Right lobe of liver (tissue), 4 donors: ENCODE measurements around the gene ADAMTSL2.

Experiments
- POLR2A ChIP-seq: fragments of 450-650 bp; IDR thresholded peaks from one replicate; pipeline ENCODE4 v1.6.1; 2017; ENCODE audit warnings: antibody characterized with exemption, mild to moderate bottlenecking
- TF ChIP-seq, protein P1 (sequence below), 4 donors: fragments of 200-600 bp in 3 of 4; fragments of 450-650 bp in 1 of 4; IDR thresholded peaks; one replicate each; pipeline versions ENCODE4 v1.5.1 to v1.8.0; 2016 to 2022; ENCODE audit warnings: antibody characterized with exemption in 4 of 4, mild to moderate bottlenecking in 2 of 4
- donor health status: DM: no; HTN: no; CAD: no.
- donor health status: DM: no; HTN: no; CAD: no.
- donor health status: DM: no; HTN: yes; CAD: no.

DNA sequence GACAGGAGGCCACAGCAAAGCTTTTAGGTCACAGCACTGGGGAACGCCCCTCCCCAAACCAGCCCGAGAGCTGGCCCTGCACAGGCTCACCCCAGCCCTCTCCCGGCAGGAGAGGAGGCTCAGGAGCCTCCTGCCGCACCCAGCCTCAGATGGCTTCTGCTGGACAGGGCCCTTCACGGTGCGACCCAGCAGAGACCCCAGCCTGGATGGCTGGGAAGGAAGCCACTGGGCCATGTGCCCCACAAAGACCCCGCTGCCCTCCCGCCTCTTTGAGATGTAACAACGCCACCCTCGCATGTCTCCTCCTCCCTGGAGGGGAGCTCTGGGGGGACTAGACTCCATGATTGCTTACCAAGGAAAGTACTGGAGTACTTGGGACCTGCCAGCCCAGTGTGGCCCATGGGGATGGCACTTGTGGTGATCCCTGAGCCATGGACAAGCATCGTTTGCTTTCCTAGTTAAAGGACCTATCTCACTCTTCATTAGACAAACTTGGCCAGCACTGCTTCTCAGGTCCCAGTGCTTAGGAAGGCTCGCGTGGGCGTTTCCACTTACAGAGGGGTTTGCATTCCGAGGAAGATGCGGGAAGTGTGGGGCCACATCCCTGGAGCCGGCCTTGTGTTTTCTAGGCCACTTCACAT lies 18.8 kb upstream of the ADAMTSL2 start:
- TF ChIP-seq POLR2A, result no peak
- TF ChIP-seq, protein P1, sequence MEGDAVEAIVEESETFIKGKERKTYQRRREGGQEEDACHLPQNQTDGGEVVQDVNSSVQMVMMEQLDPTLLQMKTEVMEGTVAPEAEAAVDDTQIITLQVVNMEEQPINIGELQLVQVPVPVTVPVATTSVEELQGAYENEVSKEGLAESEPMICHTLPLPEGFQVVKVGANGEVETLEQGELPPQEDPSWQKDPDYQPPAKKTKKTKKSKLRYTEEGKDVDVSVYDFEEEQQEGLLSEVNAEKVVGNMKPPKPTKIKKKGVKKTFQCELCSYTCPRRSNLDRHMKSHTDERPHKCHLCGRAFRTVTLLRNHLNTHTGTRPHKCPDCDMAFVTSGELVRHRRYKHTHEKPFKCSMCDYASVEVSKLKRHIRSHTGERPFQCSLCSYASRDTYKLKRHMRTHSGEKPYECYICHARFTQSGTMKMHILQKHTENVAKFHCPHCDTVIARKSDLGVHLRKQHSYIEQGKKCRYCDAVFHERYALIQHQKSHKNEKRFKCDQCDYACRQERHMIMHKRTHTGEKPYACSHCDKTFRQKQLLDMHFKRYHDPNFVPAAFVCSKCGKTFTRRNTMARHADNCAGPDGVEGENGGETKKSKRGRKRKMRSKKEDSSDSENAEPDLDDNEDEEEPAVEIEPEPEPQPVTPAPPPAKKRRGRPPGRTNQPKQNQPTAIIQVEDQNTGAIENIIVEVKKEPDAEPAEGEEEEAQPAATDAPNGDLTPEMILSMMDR (IDR thresholded peaks at IDR 0.05), result no peak
